HFFc6 (cell line): ENCODE data around the gene NR2C1. TPM values are rescaled to one million over a fixed set of nuclear protein-coding genes. Genes with fewer than 3 reads are reported as not detected.

Experiments
- DNase-seq: peaks from one replicate; pipeline ENCODE4 v3.0.0-alpha.2; 2018
- H3K27ac Mint-ChIP-seq: 2 replicates; pipeline ENCODE4 v1.8.0; 2020; ENCODE audit warnings: mild to moderate bottlenecking, mixed read lengths
- H3K27me3 Mint-ChIP-seq: 2 replicates; pipeline ENCODE4 v1.8.0; 2021; ENCODE audit warnings: mild to moderate bottlenecking, moderate library complexity, mixed read lengths; ENCODE audit not compliant: insufficient read depth
- H3K36me3 Mint-ChIP-seq: 2 replicates; pipeline ENCODE4 v1.8.0; 2021; ENCODE audit warnings: low read depth, mixed read lengths
- H3K4me1 Mint-ChIP-seq: 2 replicates; pipeline ENCODE4 v1.8.0; 2020; ENCODE audit warnings: low read depth, mixed read lengths
- H3K4me3 Mint-ChIP-seq: 2 replicates; pipeline ENCODE4 v1.8.0; 2020; ENCODE audit warnings: mild to moderate bottlenecking, moderate library complexity, mixed read lengths
- H3K9me3 Mint-ChIP-seq: 2 replicates; pipeline ENCODE4 v1.8.0; 2020; ENCODE audit warnings: mild to moderate bottlenecking, mixed read lengths
- CTCF ChIP-seq: fragments of 200-600 bp; sonication (generic); IDR thresholded peaks from 2 replicates; pipeline ENCODE4 v1.5.0; 2021; ENCODE audit warnings: antibody characterized with exemption, mild to moderate bottlenecking
- total RNA-seq, 6 experiments: library from RNA; stranded (reverse); fragmentation: NEBNext Ultra II Directional; extraction: Animal tissue kit (Norgen Biotek cat#: 25700); gene quantifications; 2 replicates in 1 of 6; 3 replicates in 5 of 6; pipeline ENCODE4 v1.2.3, GENCODE V29; 2021

Gene NR2C1
- total RNA-seq, 6 experiments from 2014 or later, result 15.3 to 25.8 (median 19.7) TPM

GRCh38 chr12:94973221-94973620 is 100.2 kb downstream of the NR2C1 start:
- peak; percentile 60 for DNase-seq
- no peak for TF ChIP-seq CTCF
- Mint-ChIP-seq H3K4me3 (peak overlapping the region; percentile 73), H3K27ac (peak overlapping the region; percentile 77), H3K4me1 (peaks cover 20% of the 10 kb centered on the region), H3K36me3 (peaks cover 25% of the 10 kb centered on the region), H3K27me3 (no peaks in the 10 kb centered on the region; the same call in 1 of the 2 replicates), H3K9me3 (no peaks in the 10 kb centered on the region)

- Mint-ChIP-seq H3K36me3 (peaks cover 25% of the 10 kb centered on the region), H3K9me3 (no peaks in the 10 kb centered on the region), H3K4me3 (no peak overlapping the region), H3K27me3 (no peaks in the 10 kb centered on the region; the same call in 1 of the 2 replicates), H3K27ac (peak overlapping the region; percentile 41), H3K4me1 (peaks cover 20% of the 10 kb centered on the region)
- DNase-seq, result no peak
- no peak for TF ChIP-seq CTCF
These were observed 100.6 kb downstream of the NR2C1 start for GRCh38 chr12:94972795-94973194.

- H3K36me3 Mint-ChIP-seq, result peaks cover 25% of the 10 kb centered on the region
These were observed 101.5 kb downstream of the NR2C1 start for GRCh38 chr12:94971923-94972322.

GRCh38 chr12:94970560-94970959 is 102.9 kb downstream of the NR2C1 start:
- Mint-ChIP-seq H3K27me3 (no peaks in the 10 kb centered on the region; the same call in 1 of the 2 replicates), H3K27ac (no peak overlapping the region), H3K4me3 (no peak overlapping the region), H3K9me3 (no peaks in the 10 kb centered on the region), H3K36me3 (peaks cover 25% of the 10 kb centered on the region), H3K4me1 (peaks cover 20% of the 10 kb centered on the region)
- DNase-seq, result no peak
- TF ChIP-seq CTCF, result no peak

More at GRCh38 chr12:94971923-94972322, 101.5 kb downstream of the NR2C1 start:
- no peaks in the 10 kb centered on the region; the same call in 1 of the 2 replicates for H3K27me3 Mint-ChIP-seq
- peaks cover 20% of the 10 kb centered on the region for H3K4me1 Mint-ChIP-seq
- no peaks in the 10 kb centered on the region for H3K9me3 Mint-ChIP-seq
- DNase-seq, result no peak
- H3K27ac Mint-ChIP-seq, result no peak overlapping the region
- TF ChIP-seq CTCF, result no peak
- no peak overlapping the region for H3K4me3 Mint-ChIP-seq

Other genes with a start within 250 kb of the NR2C1 start
- 100 to 1,000 TPM; 104 to 149 (median 140) TPM for gene NDUFA12, start 69.9 kb downstream of the NR2C1 start, total RNA-seq
- 1 to 10 TPM; 5.5 to 6.6 (median 6.0) TPM for gene FGD6, start 143.8 kb upstream of the NR2C1 start, total RNA-seq
- 10 to 100 TPM; 61.8 to 69.0 (median 66.2) TPM for gene VEZT, start 144.2 kb upstream of the NR2C1 start, total RNA-seq